ENCODE measurements around the gene SLC4A11.

Gene SLC4A11

GRCh38 chr20:3238616-3239025, 369 bp downstream of the SLC4A11 start:
- DNase-seq (ENCODE audit: low spot score) (peak; percentile 70), ATAC-seq (ENCODE audit: low read depth) (peak; percentile 17; the same call in 2 of the 3 replicates)
- Histone ChIP-seq H3K4me3 (ENCODE audit: severe bottlenecking) (peak overlapping the region; percentile 57), H3K4me1 (ENCODE audit: insufficient read depth, poor library complexity, severe bottlenecking) (peaks cover 9% of the 10 kb centered on the region), H3K9me3 (ENCODE audit: severe bottlenecking) (no peaks in the 10 kb centered on the region), H3K36me3 (ENCODE audit: low read depth) (no peaks in the 10 kb centered on the region), H3K27me3 (ENCODE audit: insufficient read depth, poor library complexity, severe bottlenecking) (peaks cover 6% of the 10 kb centered on the region), H3K27ac (ENCODE audit: poor library complexity, severe bottlenecking) (peak overlapping the region; percentile 0)
- TF ChIP-seq, protein P1, sequence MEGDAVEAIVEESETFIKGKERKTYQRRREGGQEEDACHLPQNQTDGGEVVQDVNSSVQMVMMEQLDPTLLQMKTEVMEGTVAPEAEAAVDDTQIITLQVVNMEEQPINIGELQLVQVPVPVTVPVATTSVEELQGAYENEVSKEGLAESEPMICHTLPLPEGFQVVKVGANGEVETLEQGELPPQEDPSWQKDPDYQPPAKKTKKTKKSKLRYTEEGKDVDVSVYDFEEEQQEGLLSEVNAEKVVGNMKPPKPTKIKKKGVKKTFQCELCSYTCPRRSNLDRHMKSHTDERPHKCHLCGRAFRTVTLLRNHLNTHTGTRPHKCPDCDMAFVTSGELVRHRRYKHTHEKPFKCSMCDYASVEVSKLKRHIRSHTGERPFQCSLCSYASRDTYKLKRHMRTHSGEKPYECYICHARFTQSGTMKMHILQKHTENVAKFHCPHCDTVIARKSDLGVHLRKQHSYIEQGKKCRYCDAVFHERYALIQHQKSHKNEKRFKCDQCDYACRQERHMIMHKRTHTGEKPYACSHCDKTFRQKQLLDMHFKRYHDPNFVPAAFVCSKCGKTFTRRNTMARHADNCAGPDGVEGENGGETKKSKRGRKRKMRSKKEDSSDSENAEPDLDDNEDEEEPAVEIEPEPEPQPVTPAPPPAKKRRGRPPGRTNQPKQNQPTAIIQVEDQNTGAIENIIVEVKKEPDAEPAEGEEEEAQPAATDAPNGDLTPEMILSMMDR (IDR thresholded peaks at IDR 0.05; ENCODE audit: poor library complexity, severe bottlenecking): no peak

DNA sequence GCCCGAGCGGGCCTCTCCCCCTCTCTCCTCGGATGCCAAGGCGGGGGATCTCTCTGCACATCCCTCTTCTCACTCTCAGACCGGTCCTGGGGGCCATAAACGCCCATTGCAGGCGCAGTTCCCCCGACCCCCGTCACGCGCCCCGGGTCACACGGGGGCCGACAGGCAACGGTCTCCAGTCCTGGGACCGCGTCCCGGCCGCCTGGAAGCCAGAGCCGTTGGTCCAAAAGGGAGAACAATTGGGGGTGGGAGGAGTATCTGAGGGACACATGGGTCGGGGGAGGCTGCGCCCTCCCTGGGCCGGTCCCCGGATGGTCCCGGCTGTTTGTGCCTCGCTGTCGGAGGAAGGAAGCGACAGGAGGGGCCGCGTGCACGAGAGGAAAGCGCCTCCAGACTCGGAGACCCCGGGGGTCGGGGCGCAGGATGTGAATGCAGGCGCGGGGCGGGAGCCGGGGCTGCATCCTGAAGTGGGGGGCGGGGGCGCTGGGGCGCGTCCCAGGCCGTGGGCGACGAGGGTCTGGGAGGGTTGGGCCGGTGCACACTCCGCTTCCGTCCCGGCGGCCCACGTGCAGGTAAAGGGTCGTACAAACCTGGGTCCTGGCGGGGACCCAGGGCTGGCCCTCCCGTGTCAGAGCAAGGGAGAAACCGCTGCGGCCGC, 903 bp downstream of the SLC4A11 start:
- no peak overlapping the region for H3K27ac ChIP-seq (ENCODE audit: poor library complexity, severe bottlenecking)
- H3K4me1 ChIP-seq (ENCODE audit: insufficient read depth, poor library complexity, severe bottlenecking): peaks cover 9% of the 10 kb centered on the region
- peaks cover 6% of the 10 kb centered on the region for H3K27me3 ChIP-seq (ENCODE audit: insufficient read depth, poor library complexity, severe bottlenecking)
- DNase-seq (ENCODE audit: low spot score): peak; percentile 53
- H3K9me3 ChIP-seq (ENCODE audit: severe bottlenecking): no peaks in the 10 kb centered on the region
- H3K4me3 ChIP-seq (ENCODE audit: severe bottlenecking): peak overlapping the region; percentile 57
- ATAC-seq (ENCODE audit: low read depth): no peak
- TF ChIP-seq, protein P1 (IDR thresholded peaks at IDR 0.05; ENCODE audit: poor library complexity, severe bottlenecking): no peak
- H3K36me3 ChIP-seq (ENCODE audit: low read depth): no peaks in the 10 kb centered on the region

DNA sequence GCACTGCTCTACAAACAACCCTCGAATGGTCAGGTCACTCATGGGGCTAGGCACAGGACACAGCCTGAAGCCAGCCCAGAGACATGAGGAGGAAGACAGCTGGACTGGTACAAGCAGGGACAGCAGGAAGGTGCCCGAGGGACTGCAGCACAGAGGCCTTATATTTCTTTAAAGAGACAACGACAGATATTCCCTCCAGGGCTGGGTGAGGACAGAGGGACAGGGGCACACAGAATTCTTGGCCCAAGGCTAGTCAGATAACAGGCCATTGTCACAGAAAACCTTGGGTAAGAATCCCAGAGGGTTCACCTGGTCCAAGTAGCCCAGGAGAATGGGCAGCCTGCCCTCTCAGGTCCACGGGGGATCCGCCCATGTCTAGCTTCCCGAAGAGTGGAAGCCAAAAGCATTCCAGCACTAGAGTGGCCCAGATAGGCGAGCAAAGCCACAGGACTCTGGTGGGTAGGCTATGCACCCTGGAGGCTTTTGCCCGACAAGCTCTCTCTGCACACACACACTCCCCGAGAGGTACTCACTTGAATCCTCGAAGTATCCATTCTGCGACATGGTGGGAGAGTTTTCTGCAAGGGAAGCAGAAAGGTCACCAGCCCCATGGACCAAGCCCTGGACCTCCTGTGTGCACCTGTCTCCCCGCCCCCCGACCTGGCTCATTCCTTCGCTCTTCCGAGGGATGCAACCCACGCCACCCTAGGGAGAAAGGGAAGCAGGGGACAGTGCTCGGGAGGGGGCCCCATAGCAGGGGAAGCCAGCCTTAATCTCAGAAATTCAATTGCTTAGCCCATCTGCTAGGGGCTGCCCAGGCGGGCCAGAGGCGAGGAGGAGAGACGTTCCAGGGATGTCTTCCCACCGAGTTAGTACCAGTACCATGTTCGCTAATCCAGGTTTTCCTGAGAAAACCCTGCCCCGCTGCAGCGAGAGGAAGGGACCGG, 1.7 kb downstream of the SLC4A11 start:
- ATAC-seq (ENCODE audit: low read depth) (no peak), DNase-seq (ENCODE audit: low spot score) (no peak)
- no peak overlapping the region for H3K27ac ChIP-seq (ENCODE audit: poor library complexity, severe bottlenecking)
- TF ChIP-seq, protein P1 (IDR thresholded peaks at IDR 0.05; ENCODE audit: poor library complexity, severe bottlenecking): no peak
- peaks cover 6% of the 10 kb centered on the region for H3K27me3 ChIP-seq (ENCODE audit: insufficient read depth, poor library complexity, severe bottlenecking)
- no peak overlapping the region for H3K4me3 ChIP-seq (ENCODE audit: severe bottlenecking)
- no peaks in the 10 kb centered on the region for H3K36me3 ChIP-seq (ENCODE audit: low read depth)
- no peaks in the 10 kb centered on the region for H3K9me3 ChIP-seq (ENCODE audit: severe bottlenecking)
- H3K4me1 ChIP-seq (ENCODE audit: insufficient read depth, poor library complexity, severe bottlenecking): peaks cover 9% of the 10 kb centered on the region

DNA sequence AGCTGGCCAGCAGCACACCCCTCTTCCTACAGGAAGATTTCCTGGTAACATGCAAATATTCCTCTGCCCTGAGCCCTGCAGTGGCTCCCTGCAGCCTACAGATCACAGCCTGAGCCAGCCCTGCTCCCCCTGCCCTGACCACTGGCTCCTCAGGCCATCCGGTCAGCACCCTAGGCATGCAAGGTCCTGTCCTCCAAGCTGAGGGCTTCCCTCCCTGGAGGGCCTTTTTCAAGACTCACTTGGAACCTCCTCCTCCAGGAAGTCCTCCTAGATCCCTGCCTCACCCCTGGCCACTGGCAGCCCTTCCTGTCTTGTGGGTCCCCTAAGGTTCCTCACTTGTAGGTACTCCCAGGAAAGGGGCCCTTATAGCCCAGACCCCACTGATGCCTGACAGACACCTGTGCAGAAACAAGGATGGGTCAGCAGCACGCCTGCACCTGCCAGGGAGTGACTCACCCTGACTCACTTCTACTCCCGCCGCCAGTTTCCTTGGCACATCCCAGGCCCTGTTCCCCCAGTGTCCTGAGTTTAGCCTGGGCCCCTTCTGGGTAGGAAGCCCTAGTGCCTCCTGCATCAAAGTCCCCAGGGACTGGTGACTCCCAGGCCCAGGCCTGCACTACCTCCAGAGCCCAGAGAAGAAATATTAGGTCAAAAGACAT, 3.2 kb downstream of the SLC4A11 start:
- Histone ChIP-seq H3K4me3 (ENCODE audit: severe bottlenecking) (no peak overlapping the region), H3K27ac (ENCODE audit: poor library complexity, severe bottlenecking) (no peak overlapping the region), H3K27me3 (ENCODE audit: insufficient read depth, poor library complexity, severe bottlenecking) (peaks cover 6% of the 10 kb centered on the region), H3K4me1 (ENCODE audit: insufficient read depth, poor library complexity, severe bottlenecking) (peaks cover 9% of the 10 kb centered on the region), H3K9me3 (ENCODE audit: severe bottlenecking) (no peaks in the 10 kb centered on the region), H3K36me3 (ENCODE audit: low read depth) (no peaks in the 10 kb centered on the region)
- peak; percentile 81 for ATAC-seq (ENCODE audit: low read depth)
- peak; percentile 91 for DNase-seq (ENCODE audit: low spot score)
- TF ChIP-seq, protein P1 (IDR thresholded peaks at IDR 0.05; ENCODE audit: poor library complexity, severe bottlenecking): no peak

All from RWPE2 (cell line).